Right ventricle myocardium superior (tissue), 1 donor: ENCODE results near the gene PCP2. TPM values are rescaled to one million over a fixed set of nuclear protein-coding genes. Genes with fewer than 3 reads are reported as not detected.
"Not testable (repeated sequence)": the region's sequence is repeated elsewhere in the genome, so short reads cannot be mapped to it uniquely, and the experiment has no call there.

Experiments used
- ATAC-seq: fragments of 200-7000 bp; cut with Tn5 transposase; one replicate; pipeline ENCODE4 v1.9.1; 2020; ENCODE audit warnings: mild to moderate bottlenecking; ENCODE audit not compliant: poor library complexity
- DNase-seq: peaks from one replicate; pipeline ENCODE4 v3.0.0-alpha.2; 2020
- intact Hi-C: fragments of 100-400 bp; cut with DNase I; formaldehyde crosslinking; loops from one replicate; pipeline ENCODE4 v1.11.2; 2022
- total RNA-seq: library from RNA; stranded (reverse); fragmentation: NEBNext Ultra II Directional; extraction: Animal tissue kit (Norgen Biotek cat#: 25700); gene quantifications from one replicate; pipeline ENCODE4 v1.2.1, GENCODE V29; 2021
- donor health status: DM: no; HTN: yes; CAD: no; lungs with severe emphysema.

PCP2 gene
- total RNA-seq, 1 donor from 2014 or later = 3.9 TPM

GRCh38 chr19:7665076-7665475 lies 31.6 kb upstream of the PCP2 start:
- ATAC-seq (no peak), DNase-seq (no peak)
- intact Hi-C loops = no loop called here

- no peak for ATAC-seq
- DNase-seq = no peak
- intact Hi-C loops = no loop called here
Measured at GRCh38 chr19:7663706-7664105, 30.2 kb upstream of the PCP2 start.

GRCh38 chr19:7662657-7663056 lies 29.1 kb upstream of the PCP2 start:
- no peak for DNase-seq
- intact Hi-C loops = no loop called here
- ATAC-seq = no peak

- intact Hi-C loops = no loop called here
- DNase-seq (no peak), ATAC-seq (no peak)
Measured at GRCh38 chr19:7661744-7662538, 28.4 kb upstream of the PCP2 start.

GRCh38 chr19:7658219-7658686 lies 24.7 kb upstream of the PCP2 start:
- no peak for ATAC-seq
- intact Hi-C loops = loop anchor here (10.0 kb wide), 1 partner anchor 137 kb away; no protein-coding TSS in a partner anchor
- DNase-seq = no peak

GRCh38 chr19:7657131-7657751 lies 23.7 kb upstream of the PCP2 start:
- DNase-seq (no peak), ATAC-seq (peak; percentile 47)
- intact Hi-C loops = loop anchor here (10.0 kb wide), 1 partner anchor 138 kb away; no protein-coding TSS in a partner anchor

GRCh38 chr19:7655581-7655980 lies 22.1 kb upstream of the PCP2 start:
- ATAC-seq (no peak), DNase-seq (no peak)
- intact Hi-C loops = loop anchor here (10.0 kb wide), 1 partner anchor 139 kb away; no protein-coding TSS in a partner anchor

GRCh38 chr19:7654401-7654800 lies 20.9 kb upstream of the PCP2 start:
- ATAC-seq (no peak), DNase-seq (no peak)
- intact Hi-C loops = loop anchor here (10.0 kb wide), 1 partner anchor 140 kb away; no protein-coding TSS in a partner anchor

- ATAC-seq = peak; percentile 85
- peak; percentile 89 for DNase-seq
- intact Hi-C loops = loop anchor here (10.0 kb wide), 1 partner anchor 143 kb away; no protein-coding TSS in a partner anchor
Measured at GRCh38 chr19:7652061-7652641, 18.6 kb upstream of the PCP2 start.

- intact Hi-C loops = loop anchor here (10.0 kb wide), 1 partner anchor 145 kb away; no protein-coding TSS in a partner anchor
- ATAC-seq = no peak
Measured at GRCh38 chr19:7650148-7650547, 16.6 kb upstream of the PCP2 start.

GRCh38 chr19:7648265-7649014 lies 14.9 kb upstream of the PCP2 start:
- intact Hi-C loops = no loop called here
- DNase-seq = no peak

More at GRCh38 chr19:7650148-7650547, 16.6 kb upstream of the PCP2 start:
- no peak for DNase-seq

GRCh38 chr19:7647156-7647555 lies 13.6 kb upstream of the PCP2 start:
- intact Hi-C loops = no loop called here
- DNase-seq (no peak), ATAC-seq (no peak)

More at GRCh38 chr19:7648265-7649014, 14.9 kb upstream of the PCP2 start:
- no peak for ATAC-seq

GRCh38 chr19:7646426-7646700 lies 12.8 kb upstream of the PCP2 start:
- no peak for ATAC-seq
- intact Hi-C loops = no loop called here
- no peak for DNase-seq

GRCh38 chr19:7645656-7646425 lies 12.3 kb upstream of the PCP2 start:
- ATAC-seq (no peak), DNase-seq (no peak)
- intact Hi-C loops = no loop called here

- ATAC-seq = no peak
Measured at GRCh38 chr19:7645163-7645562, 11.6 kb upstream of the PCP2 start.

GRCh38 chr19:7644550-7644877 lies 11.0 kb upstream of the PCP2 start:
- ATAC-seq (no peak), DNase-seq (no peak)
- intact Hi-C loops = no loop called here

More at GRCh38 chr19:7645163-7645562, 11.6 kb upstream of the PCP2 start:
- no peak for DNase-seq
- intact Hi-C loops = no loop called here

GRCh38 chr19:7643629-7644549 lies 10.4 kb upstream of the PCP2 start:
- ATAC-seq, DNase-seq, intact Hi-C loops: not testable (repeated sequence)
